GM12878 (cell line): Measurements from ENCODE around the gene C5orf15. TPM values are rescaled to one million over a fixed set of nuclear protein-coding genes. Genes with fewer than 3 reads are reported as not detected.

ENCODE experiments used
- ATF7 ChIP-seq: fragments of 450-650 bp; IDR thresholded peaks from 2 replicates; pipeline ENCODE4 v1.6.1; 2016; ENCODE audit warnings: low read depth, mild to moderate bottlenecking
- CBX3 ChIP-seq: fragments of 200-600 bp; sonication (generic); IDR thresholded peaks from 2 replicates; pipeline ENCODE4 v1.6.1; 2016; ENCODE audit warnings: low read depth, borderline replicate concordance
- CBX5 ChIP-seq: sonication (generic); IDR thresholded peaks from 2 replicates; pipeline ENCODE4 v1.6.1; 2016; ENCODE audit warnings: low read depth, moderate library complexity, mild to moderate bottlenecking, inconsistent platforms
- CHD2 ChIP-seq: IDR thresholded peaks from 2 replicates; pipeline ENCODE4 v1.6.1; 2011; ENCODE audit warnings: low read depth, low read length, improper control_type of control experiment, borderline replicate concordance
- E2F8 ChIP-seq: fragments of 450-650 bp; IDR thresholded peaks from 2 replicates; pipeline ENCODE4 v1.6.1; 2018; ENCODE audit warnings: mild to moderate bottlenecking, low read depth, moderate library complexity; ENCODE audit not compliant: partially characterized antibody
- EGR1 ChIP-seq, 2 experiments: IDR thresholded peaks; 1 replicate in 1 of 2; 2 replicates in 1 of 2; pipeline ENCODE4 v1.6.1; 2011 to 2012; ENCODE audit warnings: low read depth in 2 of 2, low read length in 2 of 2, borderline replicate concordance in 1 of 2, mild to moderate bottlenecking in 1 of 2, moderate library complexity in 1 of 2
- FOS ChIP-seq: IDR thresholded peaks from 3 replicates; pipeline ENCODE4 v1.6.1; 2011; ENCODE audit warnings: borderline replicate concordance; ENCODE audit not compliant: insufficient read length; ENCODE audit errors: extremely low read depth
- GABPA ChIP-seq: IDR thresholded peaks from 2 replicates; pipeline ENCODE4 v1.6.1; 2014; ENCODE audit warnings: antibody characterized with exemption, low read depth, mild to moderate bottlenecking, inconsistent platforms
- IRF4 ChIP-seq: IDR thresholded peaks from 2 replicates; pipeline ENCODE4 v1.6.1; 2011; ENCODE audit warnings: low read depth, low read length
- MYC ChIP-seq: IDR thresholded peaks from 2 replicates; pipeline ENCODE4 v1.6.1; 2011; ENCODE audit warnings: mild to moderate bottlenecking, low read length, moderate library complexity, inconsistent platforms; ENCODE audit not compliant: insufficient read depth, insufficient replicate concordance, insufficient read length, severe bottlenecking
- POU2F2 ChIP-seq: IDR thresholded peaks from 3 replicates; pipeline ENCODE4 v1.6.1; 2011; ENCODE audit warnings: low read depth, mild to moderate bottlenecking, low read length, borderline replicate concordance
- RBBP5 ChIP-seq: fragments of 200-600 bp; sonication (generic); conservative IDR thresholded peaks from 2 replicates; pipeline ENCODE4 v1.6.1; 2016
- SRF ChIP-seq, 2 experiments: IDR thresholded peaks; 2 replicates each; pipeline ENCODE4 v1.6.1; 2011; ENCODE audit warnings: low read depth in 2 of 2, low read length in 2 of 2, mild to moderate bottlenecking in 1 of 2, moderate library complexity in 1 of 2
- SUZ12 ChIP-seq: fragments of 200-600 bp; sonication (generic); IDR thresholded peaks from one replicate; pipeline ENCODE4 v1.6.1; 2018; ENCODE audit warnings: antibody characterized with exemption, mild to moderate bottlenecking; ENCODE audit not compliant: unreplicated experiment
- TAF1 ChIP-seq: IDR thresholded peaks from 2 replicates; pipeline ENCODE4 v1.6.1; 2011; ENCODE audit warnings: mild to moderate bottlenecking, low read depth, low read length, borderline replicate concordance
- TCF3 ChIP-seq: IDR thresholded peaks from 2 replicates; pipeline ENCODE4 v1.6.1; 2012; ENCODE audit warnings: low read depth, mild to moderate bottlenecking, low read length, borderline replicate concordance; ENCODE audit not compliant: insufficient read depth
- TCF7 ChIP-seq: IDR thresholded peaks from 2 replicates; pipeline ENCODE4 v1.6.1; 2014; ENCODE audit warnings: antibody characterized with exemption, borderline replicate concordance
- YY1 ChIP-seq: IDR thresholded peaks from 2 replicates; pipeline ENCODE4 v1.6.1; 2011; ENCODE audit warnings: low read depth, mild to moderate bottlenecking, low read length
- ZBED1 ChIP-seq: IDR thresholded peaks from 2 replicates; pipeline ENCODE4 v1.6.1; 2016; ENCODE audit warnings: borderline replicate concordance
- ZBTB4 ChIP-seq: fragments of 450-650 bp; formaldehyde crosslinking; IDR thresholded peaks from 2 replicates; pipeline ENCODE4 v1.4.0; 2022; ENCODE audit warnings: mild to moderate bottlenecking, moderate library complexity
- ZZZ3 ChIP-seq: IDR thresholded peaks from 2 replicates; pipeline ENCODE4 v1.6.1; 2011; ENCODE audit warnings: low read depth; ENCODE audit not compliant: control insufficient read depth, insufficient read length
- polyA plus RNA-seq, 11 experiments: library from polyadenylated mRNA; depleted of rRNA in 4 of 11; unstranded in 6 of 11; stranded (reverse) in 5 of 11; fragments of >200 nt; fragmentation: Nextera tagmentation in 4 of 11; fragmentation: Illumina TruSeq in 1 of 11; extraction: Ambion mirVana in 4 of 11; extraction: Trizol in 1 of 11; gene quantifications; 1 replicate in 1 of 11; 2 replicates in 10 of 11; pipeline versions ENCODE4 v1.2.1 to v1.2.3, GENCODE V29; 2011 to 2016; ENCODE audit warnings: inconsistent platforms in 2 of 11, missing spikeins in 2 of 11, low read depth in 1 of 11
- total RNA-seq, 4 experiments: library from RNA; depleted of rRNA in 3 of 4; stranded (reverse); fragments of >200 nt in 3 of 4; fragmentation: Illumina TruSeq in 1 of 4; extraction: Trizol in 1 of 4; gene quantifications; 2 replicates each; pipeline versions ENCODE4 v1.2.1 to v1.2.3, GENCODE V29; 2013 to 2021
- TF ChIP-seq, protein P1 (sequence below): fragments of 450-650 bp; IDR thresholded peaks from 2 replicates; pipeline ENCODE4 v1.6.1; 2018; ENCODE audit warnings: borderline replicate concordance, mild to moderate bottlenecking; ENCODE audit not compliant: partially characterized antibody

Gene C5orf15
- total and polyA plus RNA-seq, 10 of the 15 experiments (the other 5 are each of a cell fraction or from before 2014, with no cell fraction given): 21.7 to 69.6 (median 46.0) TPM

GRCh38 chr5:134003817-134004625 is 35.6 kb upstream of the C5orf15 start (continued):
- TF ChIP-seq YY1: no peak
- no peak for TF ChIP-seq E2F8
- TF ChIP-seq POU2F2: 0 out of 3 replicates have a peak, but pooled peaks have one; percentile 5
- TF ChIP-seq SUZ12: no peak
- TF ChIP-seq ZBTB4: no peak
- no peak for TF ChIP-seq RBBP5
- TF ChIP-seq TCF7: no peak
- TF ChIP-seq IRF4: no peak
- TF ChIP-seq ZZZ3: no peak
- TF ChIP-seq GABPA: no peak
- no peak for TF ChIP-seq ZBED1
- TF ChIP-seq FOS: no peak
- TF ChIP-seq TAF1: no peak; the same call in 1 of the 2 replicates
- 0 out of 2 replicates have a peak, but pooled peaks have one; percentile 6 for TF ChIP-seq TCF3
- 0 out of 2 replicates have a peak, but pooled peaks have one; percentile 11 for TF ChIP-seq CHD2
- TF ChIP-seq MYC: peak; percentile 82
- no peak for TF ChIP-seq ATF7
- TF ChIP-seq CBX3: no peak
- TF ChIP-seq EGR1 (IDR thresholded peaks at IDR 0.05; ENCODE audit: borderline replicate concordance in 1 of 2, low read depth in 2 of 2, low read length in 2 of 2): peak; percentile 48 to 92
- TF ChIP-seq, protein P1, sequence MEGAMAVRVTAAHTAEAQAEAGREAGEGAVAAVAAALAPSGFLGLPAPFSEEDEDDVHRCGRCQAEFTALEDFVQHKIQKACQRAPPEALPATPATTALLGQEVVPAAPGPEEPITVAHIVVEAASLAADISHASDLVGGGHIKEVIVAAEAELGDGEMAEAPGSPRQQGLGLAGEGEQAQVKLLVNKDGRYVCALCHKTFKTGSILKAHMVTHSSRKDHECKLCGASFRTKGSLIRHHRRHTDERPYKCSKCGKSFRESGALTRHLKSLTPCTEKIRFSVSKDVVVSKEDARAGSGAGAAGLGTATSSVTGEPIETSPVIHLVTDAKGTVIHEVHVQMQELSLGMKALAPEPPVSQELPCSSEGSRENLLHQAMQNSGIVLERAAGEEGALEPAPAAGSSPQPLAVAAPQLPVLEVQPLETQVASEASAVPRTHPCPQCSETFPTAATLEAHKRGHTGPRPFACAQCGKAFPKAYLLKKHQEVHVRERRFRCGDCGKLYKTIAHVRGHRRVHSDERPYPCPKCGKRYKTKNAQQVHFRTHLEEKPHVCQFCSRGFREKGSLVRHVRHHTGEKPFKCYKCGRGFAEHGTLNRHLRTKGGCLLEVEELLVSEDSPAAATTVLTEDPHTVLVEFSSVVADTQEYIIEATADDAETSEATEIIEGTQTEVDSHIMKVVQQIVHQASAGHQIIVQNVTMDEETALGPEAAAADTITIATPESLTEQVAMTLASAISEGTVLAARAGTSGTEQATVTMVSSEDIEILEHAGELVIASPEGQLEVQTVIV: no peak
- no peak for TF ChIP-seq CBX5
- no peak for TF ChIP-seq SRF (IDR thresholded peaks at IDR 0.05; ENCODE audit: low read depth in 2 of 2, low read length in 2 of 2)
